Upper lobe of left lung (tissue), 6 donors: ENCODE data around the gene TC2N. TPM values are rescaled to one million over a fixed set of nuclear protein-coding genes. Genes with fewer than 3 reads are reported as not detected.

Source experiments
- ATAC-seq, 2 donors: fragments of 200-7000 bp; cut with Tn5 transposase; one replicate each; pipeline ENCODE4 v1.9.1; 2022; ENCODE audit warnings: mild to moderate bottlenecking in 2 of 2, moderate library complexity in 2 of 2; ENCODE audit not compliant: low FRiP score in 2 of 2
- DNase-seq, 2 donors: peaks; one replicate each; pipeline ENCODE4 v3.0.0-alpha.2; 2019 to 2020
- H3K27ac ChIP-seq, 4 donors: fragments of 200-600 bp; sonication (generic); one replicate each; pipeline ENCODE4 v1.5.1; 2016 to 2019
- H3K27me3 ChIP-seq, 4 donors: fragments of 200-600 bp; sonication (generic); one replicate each; pipeline ENCODE4 v1.5.1; 2017 to 2019
- H3K36me3 ChIP-seq, 4 donors: fragments of 200-600 bp; sonication (generic); one replicate each; pipeline ENCODE4 v1.5.1; 2016 to 2019
- H3K4me1 ChIP-seq, 4 donors: fragments of 200-600 bp; sonication (generic); one replicate each; pipeline ENCODE4 v1.5.1; 2018 to 2019
- H3K4me3 ChIP-seq, 4 donors: fragments of 200-600 bp; sonication (generic); one replicate each; pipeline ENCODE4 v1.5.1; 2017 to 2019; ENCODE audit warnings: mild to moderate bottlenecking in 2 of 4, moderate library complexity in 1 of 4
- H3K9me3 ChIP-seq, 4 donors: fragments of 200-600 bp; sonication (generic); one replicate each; pipeline ENCODE4 v1.5.1; 2018 to 2019
- CTCF ChIP-seq, 6 experiments: fragments of 450-650 bp in 4 of 6; fragments of 200-600 bp in 2 of 6; sonication (generic) in 2 of 6; IDR thresholded peaks; one replicate each; pipeline ENCODE4 v1.5.1; 2016 to 2019; ENCODE audit warnings: antibody characterized with exemption in 6 of 6
- EP300 ChIP-seq, 4 donors: sonication (generic); formaldehyde crosslinking; IDR thresholded peaks; one replicate each; pipeline ENCODE4 v1.5.1; 2017; ENCODE audit warnings: antibody characterized with exemption in 4 of 4, control low read depth in 2 of 4
- POLR2A ChIP-seq, 4 donors: fragments of 450-650 bp; IDR thresholded peaks; one replicate each; pipeline ENCODE4 v1.5.1; 2016 to 2017; ENCODE audit warnings: antibody characterized with exemption in 4 of 4, mild to moderate bottlenecking in 2 of 4
- POLR2AphosphoS5 ChIP-seq, 2 donors: sonication (generic); formaldehyde crosslinking; IDR thresholded peaks; one replicate each; pipeline ENCODE4 v1.5.1; 2017; ENCODE audit warnings: antibody characterized with exemption in 2 of 2
- WGBS, 2 donors: methylation state at CpG; one replicate each; pipeline ENCODE4 v1.1.5; 2017 to 2018; 5-methylcytosine and 5-hydroxymethylcytosine counted together
- total RNA-seq, 6 donors: library from RNA; depleted of rRNA in 4 of 6; stranded (reverse); fragments of >200 nt in 4 of 6; gene quantifications; one replicate each; pipeline versions ENCODE4 v1.1.0 to v1.2.1, GENCODE V29; 2016 to 2021
- donor health status: DM: no; HTN: no; CAD: no; lungs with moderate emphysema.
- donor health status: DM: no; HTN: yes; CAD: no; lungs with severe emphysema.

The TC2N gene
- total RNA-seq, 6 donors from 2014 or later, result 21.0 to 121 (median 49.6) TPM

GRCh38 chr14:91870890-91871289 is 3.6 kb upstream of the TC2N start:
- no peaks in the 10 kb centered on the region for H3K9me3 ChIP-seq
- 68 to 74% methylated on average over 2 of the region's 2 CpGs for WGBS, 2 donors
- TF ChIP-seq POLR2AphosphoS5 (IDR thresholded peaks at IDR 0.05), result no peak
- H3K4me1 ChIP-seq, result peaks cover 34 to 73% (median 51%) of the 10 kb centered on the region in 4 donors
- no peak for ATAC-seq
- peaks cover 0 to 6% (median 1%) of the 10 kb centered on the region in 4 donors for H3K36me3 ChIP-seq
- H3K27me3 ChIP-seq, result no peaks in the 10 kb centered on the region
- peak overlapping the region; percentile 23 to 81 (median 77) for H3K27ac ChIP-seq
- DNase-seq, result no peak
- H3K4me3 ChIP-seq, result no peak overlapping the region

- WGBS, 2 donors, result 42 to 46% methylated on average over 13 to 16 of the region's 16 CpGs
- no peak for TF ChIP-seq CTCF (IDR thresholded peaks at IDR 0.05)
- TF ChIP-seq POLR2A (IDR thresholded peaks at IDR 0.05), result peak in 1 of 4 donors; percentile 17
- peak in 1 of 4 donors; percentile 14 for TF ChIP-seq EP300 (IDR thresholded peaks at IDR 0.05)
- peak in 1 of 2 donors; percentile 11 for TF ChIP-seq POLR2AphosphoS5 (IDR thresholded peaks at IDR 0.05)
- H3K9me3 ChIP-seq, result no peaks in the 10 kb centered on the region
- no peak overlapping the region for H3K4me3 ChIP-seq
- H3K4me1 ChIP-seq, result peaks cover 29 to 65% (median 49%) of the 10 kb centered on the region in 4 donors
- peaks cover 0 to 6% (median 1%) of the 10 kb centered on the region in 4 donors for H3K36me3 ChIP-seq
- ATAC-seq (no peak), DNase-seq (peak in 1 of 2 donors; percentile 43)
- H3K27me3 ChIP-seq, result no peaks in the 10 kb centered on the region
- peak overlapping the region; percentile 23 to 81 (median 71) for H3K27ac ChIP-seq
Measured at GRCh38 chr14:91870001-91870400, 2.7 kb upstream of the TC2N start.

- Histone ChIP-seq H3K36me3 (peaks cover 0 to 6% (median 1%) of the 10 kb centered on the region in 4 donors), H3K4me3 (no peak overlapping the region), H3K27ac (peak overlapping the region in 3 of 4 donors; percentile 63 to 81 (median 79)), H3K27me3 (no peaks in the 10 kb centered on the region), H3K4me1 (peaks cover 29 to 63% (median 48%) of the 10 kb centered on the region in 4 donors), H3K9me3 (no peaks in the 10 kb centered on the region)
- WGBS, 2 donors, result 64 to 73% methylated on average over 8 of the region's 8 CpGs
- TF ChIP-seq EP300 (IDR thresholded peaks at IDR 0.05) (no peak), CTCF (IDR thresholded peaks at IDR 0.05) (no peak), POLR2A (IDR thresholded peaks at IDR 0.05) (no peak), POLR2AphosphoS5 (IDR thresholded peaks at IDR 0.05) (no peak)
- DNase-seq (no peak), ATAC-seq (no peak)
Measured at GRCh38 chr14:91869556-91869955, 2.2 kb upstream of the TC2N start.

- peak overlapping the region in 3 of 4 donors; percentile 18 to 35 (median 31) for H3K4me3 ChIP-seq
- peak overlapping the region in 2 of 4 donors; percentile 40 to 47 for H3K27ac ChIP-seq
- H3K9me3 ChIP-seq, result no peaks in the 10 kb centered on the region
- no peak for ATAC-seq
- peaks cover 5 to 38% (median 23%) of the 10 kb centered on the region in 4 donors for H3K4me1 ChIP-seq
- DNase-seq, result no peak
- TF ChIP-seq EP300 (IDR thresholded peaks at IDR 0.05), result no peak
- no peak for TF ChIP-seq POLR2AphosphoS5 (IDR thresholded peaks at IDR 0.05)
- no peak for TF ChIP-seq CTCF (IDR thresholded peaks at IDR 0.05)
- TF ChIP-seq POLR2A (IDR thresholded peaks at IDR 0.05), result no peak
- peaks cover 0 to 6% (median 0%) of the 10 kb centered on the region in 4 donors for H3K36me3 ChIP-seq
- 58 to 68% methylated on average over 6 of the region's 6 CpGs for WGBS, 2 donors
- H3K27me3 ChIP-seq, result no peaks in the 10 kb centered on the region
Measured at GRCh38 chr14:91866511-91867295, 633 bp downstream of the TC2N start.

GRCh38 chr14:91866061-91866460 is 1.3 kb downstream of the TC2N start:
- no peaks in the 10 kb centered on the region for H3K9me3 ChIP-seq
- H3K27me3 ChIP-seq, result no peaks in the 10 kb centered on the region
- TF ChIP-seq POLR2AphosphoS5 (IDR thresholded peaks at IDR 0.05) (no peak), CTCF (IDR thresholded peaks at IDR 0.05) (no peak), EP300 (IDR thresholded peaks at IDR 0.05) (no peak), POLR2A (IDR thresholded peaks at IDR 0.05) (no peak)
- WGBS, 2 donors, result 20 to 39% methylated on average over 2 of the region's 2 CpGs
- peaks cover 0 to 6% (median 0%) of the 10 kb centered on the region in 4 donors for H3K36me3 ChIP-seq
- peaks cover 0 to 32% (median 18%) of the 10 kb centered on the region in 4 donors for H3K4me1 ChIP-seq
- H3K4me3 ChIP-seq, result peak overlapping the region in 2 of 4 donors; percentile 31 to 35
- ATAC-seq (no peak), DNase-seq (no peak)
- H3K27ac ChIP-seq, result peak overlapping the region in 2 of 4 donors; percentile 40 to 47
